HG03039 (cell line): ENCODE data around the gene ASS1.

Experiments
- ATAC-seq: cut with Tn5 transposase; IDR thresholded peaks from one replicate; pipeline ENCODE4 v1.9.1; 2021; ENCODE audit warnings: mild to moderate bottlenecking, moderate library complexity; ENCODE audit not compliant: unreplicated experiment

ASS1 gene

DNA sequence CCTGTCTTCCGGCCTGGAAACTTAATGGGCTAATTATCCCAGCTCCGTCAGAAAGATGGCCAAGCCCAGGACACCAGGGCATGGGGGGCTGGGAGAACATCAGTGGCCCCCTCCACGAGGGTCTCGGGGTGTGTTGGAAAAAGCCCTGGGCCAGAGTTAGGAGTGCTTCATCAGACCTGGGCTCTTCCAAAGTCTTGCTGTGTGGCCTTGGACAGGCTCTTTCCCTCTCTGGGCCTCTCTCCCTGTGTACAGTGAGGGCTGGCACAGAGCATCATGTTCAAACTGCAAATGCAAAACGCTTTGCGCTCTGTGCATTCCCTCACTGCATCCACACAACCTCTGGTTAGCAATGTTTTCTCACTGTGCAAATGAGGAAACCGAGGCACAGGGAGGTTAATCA, 48.3 kb downstream of the ASS1 start:
- ATAC-seq = no peak

DNA sequence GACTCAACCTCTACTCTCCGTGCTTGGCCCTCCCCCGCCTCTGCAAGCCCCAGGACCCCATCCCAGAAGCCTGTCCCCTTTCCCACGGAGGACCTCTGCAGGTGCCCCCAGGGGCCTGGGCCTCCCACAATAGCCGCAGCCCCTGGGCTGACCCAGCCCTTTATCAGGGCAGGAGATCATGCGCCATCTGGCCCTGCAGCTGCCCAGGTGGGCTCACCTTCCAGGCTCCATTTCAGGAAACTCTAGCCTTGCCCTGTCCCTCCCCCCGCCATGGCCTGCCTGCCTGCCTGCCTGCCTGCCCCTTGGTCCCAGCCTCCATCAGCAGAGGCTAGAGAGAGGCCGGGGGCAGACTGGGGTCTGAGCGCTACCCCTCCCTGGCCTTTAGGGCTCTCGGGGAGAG, 48.7 kb downstream of the ASS1 start:
- no peak for ATAC-seq

DNA sequence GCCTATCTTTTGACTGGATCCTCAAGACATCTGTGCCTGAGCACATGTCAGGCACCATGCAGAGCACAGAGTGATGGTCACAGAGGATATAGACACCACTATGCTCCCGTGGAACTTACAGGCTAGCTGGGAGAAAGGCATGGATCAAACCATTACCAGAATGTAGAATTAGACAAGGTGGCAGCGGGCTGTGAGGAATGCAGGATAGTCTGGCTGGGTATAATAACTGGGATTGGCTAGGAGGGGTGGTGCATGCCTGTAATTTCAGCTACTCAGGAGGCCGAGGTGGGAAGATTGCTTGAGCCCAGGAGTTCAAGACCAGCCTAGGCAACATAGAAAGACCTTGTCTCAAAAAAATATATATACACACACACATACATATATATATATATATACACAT, 50.3 kb downstream of the ASS1 start:
- ATAC-seq = no peak

DNA sequence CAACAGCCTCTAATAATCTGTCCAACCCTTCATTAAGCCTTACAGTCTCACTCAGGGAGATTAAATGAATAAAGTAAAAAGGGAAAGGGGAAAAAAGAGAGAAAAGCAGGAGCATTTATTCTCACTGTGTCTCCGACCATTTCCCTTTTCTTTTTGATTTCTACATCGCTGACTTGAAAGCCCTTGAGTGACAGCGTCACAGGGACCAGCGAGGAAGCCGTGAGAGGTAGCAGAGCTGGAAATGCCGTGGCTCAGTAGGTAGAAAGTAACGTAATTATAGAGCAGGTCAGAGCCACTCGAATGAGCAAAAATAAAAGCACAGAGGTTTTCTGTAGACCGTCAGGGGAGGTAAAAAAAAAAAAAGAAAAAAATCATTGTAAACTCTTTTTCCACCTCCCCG, 52.4 kb downstream of the ASS1 start:
- no peak for ATAC-seq

DNA sequence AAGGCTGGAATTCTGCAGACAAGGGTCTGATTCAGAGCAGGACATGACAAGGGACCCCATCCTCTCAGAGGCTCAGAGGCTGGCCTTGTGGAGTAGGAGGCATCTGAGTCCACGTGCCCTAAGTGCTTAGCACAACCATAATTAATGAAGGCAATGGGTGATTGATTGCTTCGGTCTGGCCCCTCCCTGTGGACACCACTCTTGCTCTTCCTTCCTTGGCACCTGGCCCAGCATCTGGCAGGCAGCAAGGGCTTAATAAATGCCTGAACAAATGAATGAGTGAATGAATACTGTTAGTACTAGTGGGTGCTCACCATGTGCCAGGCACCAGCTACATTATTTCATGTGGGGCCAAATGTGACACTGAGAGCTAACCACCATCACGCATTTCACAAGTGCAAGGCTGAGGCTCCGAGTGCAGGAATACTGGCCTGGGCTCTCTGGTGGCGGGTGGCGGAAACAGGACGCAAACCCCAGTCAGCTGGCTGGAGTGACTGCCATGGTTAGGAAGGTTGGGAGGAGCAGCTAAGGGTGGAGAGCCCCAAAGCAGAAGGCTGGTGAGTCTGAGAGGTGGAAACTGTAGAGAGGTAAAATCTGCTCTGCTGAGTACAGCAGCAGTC, 53.6 kb downstream of the ASS1 start:
- ATAC-seq = no peak

DNA sequence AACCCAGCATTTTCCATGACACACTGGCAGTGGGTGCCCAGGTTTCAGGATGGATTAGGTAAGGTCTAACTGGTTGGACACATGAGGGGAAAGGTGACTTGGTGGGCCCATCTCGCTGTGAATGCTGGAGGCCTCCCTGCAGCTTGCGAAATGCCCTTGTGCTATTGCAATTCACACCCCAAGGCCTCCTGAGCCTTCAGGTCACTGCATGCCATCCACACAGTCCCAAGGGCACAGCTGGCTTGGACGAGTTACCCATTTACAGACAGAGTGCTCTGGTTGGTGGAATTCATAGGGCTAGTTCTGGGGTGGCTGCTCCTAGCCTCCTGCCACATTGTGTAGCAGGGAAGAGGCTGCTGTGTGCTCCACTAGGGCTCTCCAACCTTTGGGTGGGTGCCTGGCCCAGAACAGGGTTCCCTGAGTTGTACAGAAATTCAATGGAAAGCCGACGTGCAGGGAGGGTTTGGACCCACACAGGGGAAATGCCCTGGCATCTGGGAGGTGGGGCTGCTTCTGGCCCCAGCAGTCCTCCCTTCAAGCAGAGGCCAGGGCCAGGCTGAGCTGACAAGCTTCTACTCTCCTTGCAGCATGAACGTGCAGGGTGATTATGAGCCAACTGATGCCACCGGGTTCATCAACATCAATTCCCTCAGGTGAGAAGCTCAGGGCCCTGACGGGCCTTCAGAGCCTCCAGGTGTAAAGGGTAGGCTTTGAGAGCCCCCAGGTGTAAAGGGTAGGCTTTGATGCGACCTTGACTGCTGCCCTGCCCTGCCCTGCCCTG, 54.3 kb downstream of the ASS1 start:
- no peak for ATAC-seq

DNA sequence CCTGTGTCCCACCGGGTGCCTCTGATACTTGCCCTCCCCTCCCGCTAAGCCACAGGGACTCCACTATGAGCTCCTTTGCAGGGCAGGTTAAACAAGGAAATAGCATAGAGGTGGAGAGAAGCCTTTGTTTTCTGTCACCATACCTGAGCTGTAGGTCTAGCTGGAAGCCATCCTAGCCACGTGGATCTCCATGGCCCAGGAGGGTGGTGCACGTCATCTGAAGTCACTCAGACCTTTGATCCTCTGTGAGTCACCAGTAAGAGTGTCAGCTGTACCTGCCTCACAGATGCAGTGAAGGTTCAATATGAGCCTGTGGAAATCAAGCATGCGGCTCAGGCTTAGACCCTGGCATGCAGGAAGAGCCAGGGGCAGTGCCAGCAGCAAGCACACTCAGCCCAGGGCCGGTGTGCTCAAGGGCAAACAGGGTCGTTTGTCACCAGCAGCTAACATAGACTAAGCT, 55.1 kb downstream of the ASS1 start:
- no peak for ATAC-seq

DNA sequence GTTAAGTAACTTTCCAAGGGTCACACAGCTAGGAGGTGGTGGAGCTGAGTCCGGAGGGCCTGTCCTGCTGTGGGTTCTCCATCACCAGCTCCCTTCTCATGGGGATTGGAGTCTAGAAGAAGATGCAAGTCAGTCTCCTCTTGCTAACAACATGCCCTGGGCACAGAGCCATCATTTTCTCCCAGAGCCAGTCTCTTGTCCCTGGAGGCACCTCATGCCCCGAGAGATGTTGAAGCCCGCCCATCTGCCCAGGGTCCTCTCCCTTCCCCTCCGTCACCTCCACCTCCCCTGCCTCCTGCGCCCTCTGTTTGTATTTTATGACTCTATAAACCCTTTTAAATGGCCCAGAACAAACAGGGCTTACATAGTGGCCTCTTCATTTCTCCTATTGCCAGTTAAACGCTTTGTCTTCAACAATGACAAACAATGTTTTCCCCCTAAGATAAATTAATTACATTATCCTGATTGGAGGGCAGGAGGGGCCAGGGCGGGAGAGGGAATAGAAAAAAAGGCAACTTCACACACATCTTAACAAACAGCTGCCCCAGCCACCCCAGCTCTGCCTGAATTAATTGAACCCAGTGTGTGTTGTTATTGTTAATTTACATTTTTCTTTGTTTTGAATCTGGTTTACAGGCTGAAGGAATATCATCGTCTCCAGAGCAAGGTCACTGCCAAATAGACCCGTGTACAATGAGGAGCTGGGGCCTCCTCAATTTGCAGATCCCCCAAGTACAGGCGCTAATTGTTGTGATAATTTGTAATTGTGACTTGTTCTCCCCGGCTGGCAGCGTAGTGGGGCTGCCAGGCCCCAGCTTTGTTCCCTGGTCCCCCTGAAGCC, 55.8 kb downstream of the ASS1 start:
- ATAC-seq = no peak

DNA sequence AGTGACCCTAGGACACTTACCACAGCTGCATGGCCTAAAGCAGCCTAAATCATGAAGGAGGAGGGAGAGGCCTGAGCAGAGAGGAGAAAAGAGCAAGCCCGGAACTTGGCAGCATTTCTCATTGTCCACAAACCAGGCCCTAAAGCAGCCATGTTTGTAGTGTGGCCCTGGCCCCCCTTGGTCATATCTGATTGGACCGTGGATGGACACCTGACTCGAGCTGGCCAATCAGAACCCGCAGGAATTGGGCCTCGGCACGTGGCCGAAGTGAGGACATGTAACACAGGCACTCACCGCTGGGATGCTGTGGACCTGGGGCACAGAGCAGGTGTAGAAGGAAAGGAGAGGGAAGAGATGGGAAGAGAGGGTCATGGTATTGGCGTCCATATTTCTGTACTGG, 56.9 kb downstream of the ASS1 start:
- no peak for ATAC-seq

DNA sequence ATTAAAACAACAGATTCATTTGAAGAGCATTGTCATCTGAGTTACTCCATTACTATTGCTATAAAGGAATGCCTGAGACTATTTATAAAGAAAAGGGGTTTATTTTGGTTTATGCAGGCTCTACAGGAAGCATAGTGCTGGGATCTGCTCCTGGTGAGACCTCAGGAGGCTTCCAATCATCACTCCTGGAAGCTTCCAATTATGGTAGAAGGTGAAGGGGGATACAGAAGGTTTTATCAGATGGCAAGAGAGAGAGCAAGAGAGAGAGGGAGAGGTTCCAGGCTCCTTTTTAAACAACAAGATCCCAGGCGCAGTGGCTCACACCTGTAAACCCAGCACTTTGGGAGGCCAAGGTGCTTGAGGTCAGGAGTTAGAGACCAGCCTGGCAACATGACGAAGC, 63.5 kb downstream of the ASS1 start:
- ATAC-seq = no peak

DNA sequence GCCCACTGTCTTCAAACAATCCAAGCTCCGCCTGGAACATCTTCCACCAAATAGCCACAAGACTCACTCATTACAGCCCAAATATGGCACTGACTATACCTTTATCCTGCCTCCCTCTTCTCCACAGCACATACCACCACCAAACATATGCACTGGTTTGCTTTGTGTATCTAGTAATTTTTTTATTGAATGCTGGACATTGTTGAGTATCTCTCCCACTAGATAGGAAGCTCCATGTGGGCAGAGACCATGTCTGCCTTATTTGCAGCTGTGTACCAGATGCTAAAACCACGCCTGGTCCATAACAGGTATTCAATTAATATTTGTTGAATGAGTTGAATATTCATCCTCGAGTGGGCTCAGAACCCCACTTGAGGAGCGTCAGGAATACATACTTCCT, 67.4 kb downstream of the ASS1 start:
- ATAC-seq = no peak

DNA sequence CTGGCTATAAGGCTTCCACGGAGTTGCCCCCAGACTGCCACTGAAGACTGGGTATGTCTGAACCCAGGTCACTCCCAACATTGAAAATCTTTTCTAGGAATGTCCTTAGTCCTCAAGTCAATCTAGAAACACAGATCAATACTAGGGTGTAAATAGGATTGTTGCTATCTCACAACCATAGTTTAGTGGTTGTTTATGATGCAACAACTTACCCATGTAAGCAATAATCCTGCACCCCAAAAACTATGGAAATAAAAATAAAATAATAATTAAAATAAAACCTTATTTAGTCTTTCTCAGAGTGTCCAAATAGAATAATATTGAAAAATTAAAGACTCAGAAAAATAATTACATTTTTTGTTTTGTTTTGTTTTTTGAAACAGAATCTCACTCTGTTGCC, 68.3 kb downstream of the ASS1 start:
- no peak for ATAC-seq

DNA sequence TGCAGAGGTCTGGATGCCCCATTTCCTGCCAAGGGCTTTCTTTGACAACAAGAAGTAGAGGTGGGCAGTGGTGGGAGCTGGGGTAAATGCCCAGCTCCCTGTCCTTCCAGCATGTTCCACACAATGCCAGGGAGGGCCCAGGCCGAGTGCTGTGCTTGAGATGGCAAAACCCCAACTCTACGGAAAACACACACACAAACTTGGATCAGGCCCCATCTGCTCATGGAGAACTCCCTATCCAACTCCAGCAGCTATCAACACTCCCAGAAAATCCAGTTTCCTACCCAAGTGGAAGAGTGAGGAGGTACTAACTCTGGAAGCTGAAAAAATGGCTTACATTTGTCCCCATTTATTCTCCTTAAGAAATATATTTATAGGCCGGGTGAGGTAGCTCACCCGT, 73.5 kb downstream of the ASS1 start:
- ATAC-seq = no peak

DNA sequence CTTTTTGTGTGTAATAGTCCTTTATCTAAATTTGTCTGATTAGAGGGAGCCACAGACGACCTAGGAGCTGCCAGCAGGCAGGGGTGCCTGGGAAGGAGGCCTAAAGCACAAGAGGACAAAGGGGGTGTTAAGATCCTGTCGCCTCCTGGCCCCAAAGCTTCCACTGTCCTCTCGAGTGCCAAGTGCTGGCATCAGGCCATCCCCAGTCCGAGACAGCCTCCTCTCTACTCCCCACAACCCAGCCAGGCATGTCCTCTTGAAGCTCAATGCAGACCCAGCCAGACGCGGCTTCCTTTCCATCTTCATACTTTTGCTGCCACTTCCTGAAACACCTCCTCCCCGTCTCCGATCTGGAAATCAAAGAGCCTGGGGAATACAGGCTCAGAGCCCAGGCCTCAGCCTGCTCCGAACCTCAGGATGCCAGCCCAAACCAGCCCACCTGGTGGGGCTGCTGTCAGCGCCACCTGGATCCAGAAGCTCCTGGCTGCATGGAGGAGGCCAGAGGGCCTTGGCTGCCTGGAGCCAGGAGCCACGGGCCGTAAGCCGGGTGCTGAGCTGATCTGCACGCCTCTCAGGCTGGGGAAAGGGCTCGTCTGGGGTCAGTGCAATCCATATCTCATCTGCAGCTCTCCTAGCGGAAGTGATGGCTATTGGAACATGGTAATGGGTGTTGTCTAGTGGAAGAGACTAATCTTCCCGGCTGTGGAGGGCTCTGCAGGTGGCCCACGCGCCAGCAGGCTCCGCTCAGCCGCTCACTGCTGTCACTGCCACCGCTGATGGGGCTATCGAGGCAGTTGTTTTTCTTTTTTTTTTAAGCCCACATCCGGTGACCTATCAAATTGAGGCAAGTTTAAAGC, 74.4 kb downstream of the ASS1 start:
- ATAC-seq = no peak

DNA sequence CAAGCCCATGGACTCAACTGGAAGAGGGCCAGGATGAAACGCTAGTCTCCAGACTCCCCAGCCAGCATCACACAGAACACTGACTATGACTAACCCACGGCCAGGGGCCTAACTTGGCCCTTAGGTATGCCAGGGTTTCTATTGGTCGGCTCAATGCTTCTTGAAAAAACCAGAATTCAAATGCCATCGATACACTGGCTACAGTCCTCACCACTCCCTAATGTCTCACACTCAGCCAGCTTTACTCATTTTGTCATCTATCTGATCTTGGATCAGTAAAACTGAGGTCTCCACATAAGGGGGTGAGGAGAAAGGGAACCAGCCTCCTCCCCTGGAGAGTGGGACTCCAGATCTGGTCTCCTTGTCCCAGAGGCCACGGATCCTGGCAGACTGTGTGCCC, 75.2 kb downstream of the ASS1 start:
- no peak for ATAC-seq

DNA sequence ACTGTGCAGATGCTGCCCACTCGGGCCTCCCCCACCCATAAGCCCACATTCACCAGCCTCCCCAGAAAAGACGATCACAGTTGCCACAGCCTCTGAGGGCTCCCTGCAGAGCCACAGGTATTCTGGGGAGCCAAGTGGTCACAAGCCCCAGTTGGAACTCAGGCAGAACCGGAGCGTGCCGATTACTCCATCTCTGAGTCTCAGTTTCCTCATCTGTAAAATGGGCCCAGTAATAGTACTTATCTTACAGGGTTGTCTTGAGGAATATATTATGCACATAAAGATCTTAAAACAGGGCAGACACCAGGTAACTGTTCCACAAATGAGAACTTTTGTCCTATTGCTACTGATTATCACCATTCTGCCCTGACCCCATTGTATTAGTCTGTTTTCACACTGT, 77.0 kb downstream of the ASS1 start:
- no peak for ATAC-seq

DNA sequence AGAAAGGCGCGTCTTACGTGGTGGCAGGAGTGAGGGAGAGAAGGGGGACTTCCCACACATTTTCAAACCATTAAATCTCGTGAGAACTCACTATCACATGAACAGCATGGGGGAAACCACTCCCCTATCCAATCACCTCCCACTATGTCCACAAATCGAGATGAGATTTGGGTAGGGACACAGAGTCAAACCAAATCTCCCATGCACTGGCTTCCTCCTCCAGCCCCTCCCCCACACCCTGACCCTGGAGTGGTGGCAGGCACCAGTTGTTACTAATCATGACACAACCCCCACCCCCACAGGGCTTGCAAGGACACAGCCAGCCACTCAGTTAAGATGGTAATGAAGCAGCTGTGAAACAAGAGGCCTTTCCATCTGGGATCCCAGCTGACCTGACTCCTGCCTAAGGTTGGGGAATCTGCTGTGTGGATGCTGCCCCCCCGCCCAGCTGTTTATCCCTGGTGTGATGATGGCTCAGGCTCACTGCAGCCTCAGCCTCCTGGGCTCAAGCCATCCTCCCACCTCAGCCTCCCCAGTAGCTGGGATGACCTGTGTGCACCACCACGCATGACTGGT, 77.6 kb downstream of the ASS1 start:
- no peak for ATAC-seq

DNA sequence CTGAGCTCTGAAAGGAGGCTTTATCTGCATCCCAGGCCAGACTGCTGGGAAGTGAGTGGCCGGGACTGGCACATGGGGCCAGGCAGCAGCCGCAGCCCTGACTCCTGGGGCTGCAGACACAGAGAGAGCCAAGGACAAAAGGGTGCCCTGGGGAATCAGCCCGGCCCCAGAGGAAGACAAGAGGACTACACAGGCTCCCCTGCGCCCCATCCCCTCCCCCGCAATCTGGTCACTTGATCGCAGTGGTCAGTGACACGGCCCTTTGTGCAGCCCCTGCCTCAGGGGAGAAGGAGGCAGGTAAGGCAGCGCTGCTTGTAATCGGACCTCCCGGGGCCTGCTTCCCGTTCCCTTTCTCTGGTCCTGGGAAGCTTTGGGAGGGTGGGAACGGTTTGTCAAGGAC, 79.2 kb downstream of the ASS1 start:
- ATAC-seq = no peak

DNA sequence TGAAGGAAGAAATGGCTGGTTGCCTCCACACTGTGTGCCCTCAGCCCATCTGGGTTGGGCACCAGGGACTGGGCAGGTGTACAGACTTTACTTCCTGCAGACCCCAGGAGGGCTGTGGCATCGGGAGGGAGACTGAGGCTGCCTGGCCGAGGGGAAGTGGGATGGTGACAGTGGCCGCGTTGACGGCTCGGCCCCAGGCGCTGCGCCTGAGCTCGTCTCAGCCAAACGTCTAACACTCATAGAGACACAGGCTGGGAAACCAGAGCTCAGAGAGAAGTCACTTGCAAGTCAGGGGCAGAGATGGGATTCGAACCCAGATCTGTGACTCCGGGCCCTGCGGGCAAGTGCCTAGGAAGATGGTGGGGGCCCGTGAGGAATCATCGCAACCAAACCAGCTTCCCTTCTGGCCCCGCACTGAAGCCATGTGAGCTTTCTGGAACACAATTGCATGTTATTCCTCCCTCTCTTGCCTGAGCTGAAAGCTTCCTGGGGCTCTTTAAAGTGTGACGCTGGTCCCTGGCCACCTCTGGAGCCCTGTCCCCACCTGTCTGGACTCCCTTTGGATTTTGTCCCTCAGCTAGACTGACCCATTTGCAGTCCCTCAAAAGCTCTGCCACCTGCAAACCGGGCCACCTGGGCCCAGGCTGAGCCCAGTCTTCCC, 81.6 kb downstream of the ASS1 start:
- ATAC-seq = no peak
